Measurements from ENCODE around the gene PTGER4.
"Not testable (repeated sequence)": the region's sequence is repeated elsewhere in the genome, so short reads cannot be mapped to it uniquely, and the experiment has no call there.

Gene PTGER4

DNA sequence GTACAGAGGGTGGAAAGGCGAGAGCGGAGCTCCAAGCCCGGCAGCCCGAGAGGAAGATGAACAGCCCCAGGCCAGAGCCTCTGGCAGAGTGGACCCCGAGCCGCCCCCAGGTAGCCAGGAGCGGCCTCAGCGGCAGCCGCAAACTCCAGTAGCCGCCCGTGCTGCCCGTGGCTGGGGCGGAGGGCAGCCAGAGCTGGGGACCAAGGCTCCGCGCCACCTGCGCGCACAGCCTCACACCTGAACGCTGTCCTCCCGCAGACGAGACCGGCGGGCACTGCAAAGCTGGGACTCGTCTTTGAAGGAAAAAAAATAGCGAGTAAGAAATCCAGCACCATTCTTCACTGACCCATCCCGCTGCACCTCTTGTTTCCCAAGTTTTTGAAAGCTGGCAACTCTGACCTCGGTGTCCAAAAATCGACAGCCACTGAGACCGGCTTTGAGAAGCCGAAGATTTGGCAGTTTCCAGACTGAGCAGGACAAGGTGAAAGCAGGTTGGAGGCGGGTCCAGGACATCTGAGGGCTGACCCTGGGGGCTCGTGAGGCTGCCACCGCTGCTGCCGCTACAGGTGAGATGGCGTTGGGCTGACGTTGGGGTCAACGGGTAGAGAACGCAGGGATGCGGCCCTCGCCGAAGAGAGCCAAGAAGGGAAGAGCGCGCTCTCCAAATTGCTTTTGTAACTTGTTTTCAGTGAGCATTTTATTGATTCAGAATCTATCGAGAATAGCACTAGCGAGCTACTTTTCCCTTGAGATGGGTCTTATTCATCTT, at the start of gene PTGER4:
Gene PTGER4, plus strand, starts transcription at position 3 of the 769 bp plus-strand sequence. CDS start 1,079 bp downstream, outside the sequence.
- no peak for DNase-seq (ENCODE audit: low read depth)

DNA sequence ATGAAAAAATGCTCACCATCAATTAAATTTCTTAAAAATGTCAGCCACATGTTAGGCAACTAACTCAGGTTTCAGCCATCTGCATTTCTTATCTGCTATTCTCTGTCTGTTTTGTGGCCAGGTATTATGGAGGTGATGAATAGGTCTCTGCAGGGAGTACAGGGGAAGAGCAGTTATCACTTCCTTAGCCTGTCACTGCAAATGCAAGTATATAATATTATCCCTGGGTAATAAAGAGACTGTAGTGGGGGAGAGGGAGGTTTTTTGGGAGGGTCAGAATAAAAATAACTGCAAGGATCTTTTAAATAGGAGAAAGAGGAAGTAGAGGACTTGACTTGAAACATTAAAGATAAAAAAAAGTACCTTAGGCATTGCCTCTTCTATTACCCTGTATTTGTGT, 49.6 kb upstream of the PTGER4 start:
- no peak for DNase-seq (ENCODE audit: low read depth)

DNA sequence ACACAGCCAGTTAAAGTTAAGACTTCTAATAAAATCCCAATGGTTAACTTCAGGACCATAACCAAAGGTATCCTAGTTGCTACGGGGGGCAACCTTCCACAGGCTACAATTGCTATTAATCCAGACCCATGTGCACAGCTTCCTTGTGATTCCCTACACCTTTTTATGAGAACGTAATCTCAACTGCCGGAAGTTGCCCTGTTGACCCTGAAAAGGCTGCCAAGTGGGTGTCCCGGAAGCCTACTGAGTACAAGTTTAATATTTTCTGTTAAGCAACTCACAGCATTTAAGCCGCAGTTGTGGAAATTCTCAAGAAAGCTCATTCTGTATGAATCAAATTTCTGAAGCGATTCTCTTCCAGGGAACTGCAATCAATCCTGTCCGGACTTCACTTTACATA, 48.5 kb upstream of the PTGER4 start:
- DNase-seq (ENCODE audit: low read depth): no peak

DNA sequence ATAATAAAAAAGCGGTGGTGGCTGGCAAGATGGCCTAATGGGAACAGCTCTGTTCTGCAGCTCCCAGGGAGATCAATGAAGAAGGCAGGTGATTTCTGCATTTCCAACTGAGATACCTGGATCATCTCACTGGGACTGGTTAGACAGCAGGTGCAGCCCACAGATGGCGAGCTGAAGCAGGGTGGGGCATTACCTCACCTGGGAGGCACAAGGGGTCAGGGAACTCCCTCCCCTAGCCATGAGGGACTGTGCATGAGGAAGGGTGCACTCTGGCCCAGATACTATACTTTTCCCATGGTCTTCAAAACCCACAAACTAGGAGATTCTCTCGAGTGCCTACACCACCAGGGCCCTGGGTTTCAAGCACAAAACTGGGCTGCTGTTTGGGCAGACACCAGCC, 45.6 kb upstream of the PTGER4 start:
- DNase-seq (ENCODE audit: low read depth): no peak

DNA sequence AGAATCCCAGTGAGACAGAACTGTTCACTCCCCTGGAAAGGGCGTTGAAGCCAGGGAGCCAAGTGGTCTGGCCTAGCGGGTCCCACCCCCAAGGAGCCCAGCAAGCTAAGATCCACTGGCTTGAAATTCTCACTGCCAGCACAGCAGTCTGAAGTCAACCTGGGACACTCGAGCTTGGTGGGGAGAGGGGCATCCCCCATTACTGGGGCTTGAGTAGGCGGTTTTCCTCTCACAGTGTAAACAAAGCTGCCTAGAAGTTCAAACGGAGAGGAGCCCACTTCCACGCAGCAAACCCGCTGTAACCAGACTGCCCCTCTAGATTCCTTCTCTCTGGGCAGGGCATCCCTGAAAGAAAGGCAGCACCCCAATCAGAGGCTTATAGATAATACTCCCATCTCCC, 45.1 kb upstream of the PTGER4 start:
- no peak for DNase-seq (ENCODE audit: low read depth)

DNA sequence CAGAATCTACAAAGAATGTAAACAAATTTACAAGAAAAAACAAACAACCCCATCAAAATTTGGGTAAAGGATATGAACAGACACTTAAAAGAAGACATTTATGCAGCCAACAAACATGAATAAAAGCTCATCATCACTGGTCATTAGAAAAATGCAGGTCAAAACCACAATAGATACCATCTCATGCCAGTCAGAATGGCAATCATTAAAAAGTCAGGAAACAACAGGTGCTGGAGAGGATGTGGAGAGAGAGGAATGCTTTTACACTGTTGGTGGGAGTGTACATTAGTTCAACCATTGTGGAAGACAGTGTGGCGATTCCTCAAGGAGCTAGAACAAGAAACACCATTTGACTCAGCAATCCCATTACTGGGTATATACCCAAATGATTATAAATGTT, 40.2 kb upstream of the PTGER4 start:
- DNase-seq (ENCODE audit: low read depth): not testable (repeated sequence)

DNA sequence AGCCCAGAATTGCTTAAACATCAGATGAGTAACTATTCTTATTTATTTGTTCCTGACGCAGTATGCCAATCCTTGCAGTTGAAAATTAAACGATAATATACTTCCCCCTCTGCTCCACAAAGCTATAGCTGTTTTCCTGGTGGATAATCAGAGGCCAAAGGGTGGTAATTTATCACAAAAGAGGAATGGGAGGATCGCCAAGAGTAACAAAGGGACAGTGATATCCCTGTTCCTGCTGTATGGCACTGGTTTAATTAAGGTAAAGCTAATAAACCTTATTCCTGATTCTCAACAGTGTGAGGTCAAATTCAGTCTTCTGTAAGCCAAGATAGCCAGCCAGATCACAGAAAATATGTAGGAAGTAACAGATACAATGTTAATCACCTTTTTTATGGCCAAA, 33.4 kb upstream of the PTGER4 start:
- no peak for DNase-seq (ENCODE audit: low read depth)

DNA sequence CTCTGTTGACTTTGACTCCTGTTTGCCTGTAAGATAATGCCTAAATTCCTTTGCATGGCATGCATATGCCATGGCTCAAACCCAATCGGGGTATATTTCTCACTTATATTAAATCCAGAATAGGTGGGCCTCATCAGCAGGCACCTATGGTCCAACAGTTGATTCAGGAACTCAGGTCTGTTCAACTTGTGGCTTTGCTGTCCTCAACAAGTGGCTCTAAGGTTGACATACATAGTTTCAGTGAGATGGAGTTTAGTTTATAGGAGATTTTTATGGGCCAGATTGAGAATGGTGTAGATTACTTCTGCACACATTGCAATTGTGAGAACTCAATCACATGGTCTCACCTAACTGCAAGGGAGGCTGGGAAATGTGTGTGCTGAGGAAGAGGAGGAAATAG, 31.6 kb upstream of the PTGER4 start:
- DNase-seq (ENCODE audit: low read depth): no peak

DNA sequence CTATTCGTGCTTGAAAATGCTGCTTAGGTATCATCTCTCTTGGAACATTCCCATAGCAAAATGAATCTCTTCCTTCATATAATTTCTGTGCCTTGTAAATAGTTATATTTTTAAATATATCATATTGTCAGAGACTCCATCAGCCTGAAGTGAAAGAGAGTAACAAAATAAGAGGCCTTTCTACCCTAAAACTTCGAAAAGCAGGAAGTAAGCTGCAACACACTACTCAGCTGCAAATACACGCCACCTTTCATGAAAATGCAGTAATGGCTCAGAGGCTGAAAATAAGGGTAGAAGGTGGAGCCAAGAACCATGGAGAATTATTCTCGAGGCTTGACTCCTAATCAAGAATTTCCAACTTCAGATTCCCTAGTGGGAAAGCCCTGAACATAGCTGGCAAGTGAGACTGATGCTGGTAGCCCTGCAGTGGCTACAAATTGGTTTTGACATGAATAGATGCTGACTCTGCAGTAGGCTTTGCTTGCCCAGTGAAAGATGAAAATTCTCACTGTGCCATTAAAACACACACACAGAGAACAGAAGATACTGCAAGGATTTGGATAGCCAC, 30.2 kb upstream of the PTGER4 start:
- no peak for DNase-seq (ENCODE audit: low read depth)

DNA sequence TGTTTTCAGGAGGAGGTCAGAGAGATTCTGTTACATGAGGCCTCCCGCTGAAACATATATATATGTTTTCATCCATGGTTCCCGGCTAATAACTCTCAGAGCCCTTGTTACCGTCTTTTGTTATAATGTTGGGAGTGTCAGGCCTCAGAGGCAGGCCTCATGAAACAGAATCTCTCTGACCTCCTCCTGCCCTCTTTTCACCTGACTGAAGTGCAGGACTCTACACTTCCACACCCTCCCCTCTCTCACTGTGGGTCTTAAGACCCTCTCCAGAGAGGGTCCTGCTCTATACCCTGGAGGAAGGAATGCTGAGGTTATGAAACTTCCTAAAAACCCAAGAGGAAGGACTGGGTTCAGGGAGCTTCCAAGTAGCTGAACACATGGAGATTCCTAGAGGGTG, 28.5 kb upstream of the PTGER4 start:
- no peak for DNase-seq (ENCODE audit: low read depth)

DNA sequence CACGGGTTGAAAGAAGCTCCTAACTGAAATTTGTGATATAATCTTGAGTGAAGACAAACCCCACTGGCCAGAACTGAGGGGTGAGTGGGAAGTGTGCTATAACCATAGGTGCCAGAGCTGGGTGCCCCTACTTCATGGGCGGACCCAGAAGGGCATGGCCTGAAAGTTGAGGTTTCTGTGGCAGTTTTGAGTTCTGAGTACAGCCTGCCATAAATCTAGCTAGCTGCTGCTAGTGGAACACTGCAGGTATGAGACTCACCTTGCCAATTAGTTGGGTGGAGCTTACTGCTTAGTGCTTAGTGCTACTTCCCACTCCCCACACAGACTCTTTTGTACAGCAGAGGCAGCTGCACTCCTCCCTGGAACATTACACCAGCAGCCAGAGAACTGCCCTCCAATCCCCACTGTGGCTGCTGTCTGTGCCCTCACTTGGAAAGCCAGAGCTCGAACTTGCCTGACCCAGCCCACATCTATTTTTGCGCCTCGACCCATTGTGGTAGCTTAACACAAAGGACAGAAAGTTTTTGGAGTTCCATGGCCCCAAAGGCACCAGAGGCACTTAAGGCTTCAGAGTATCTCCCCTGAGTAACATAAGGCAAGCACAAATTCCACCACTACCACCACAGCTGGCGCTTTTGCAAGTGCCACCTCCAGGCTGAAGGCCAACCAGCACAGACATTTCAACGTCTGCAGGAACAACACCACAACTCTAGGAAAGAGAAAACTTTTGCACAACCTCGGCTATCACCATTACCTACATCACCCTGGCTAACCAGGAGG, 27.1 kb upstream of the PTGER4 start:
- no peak for DNase-seq (ENCODE audit: low read depth)

DNA sequence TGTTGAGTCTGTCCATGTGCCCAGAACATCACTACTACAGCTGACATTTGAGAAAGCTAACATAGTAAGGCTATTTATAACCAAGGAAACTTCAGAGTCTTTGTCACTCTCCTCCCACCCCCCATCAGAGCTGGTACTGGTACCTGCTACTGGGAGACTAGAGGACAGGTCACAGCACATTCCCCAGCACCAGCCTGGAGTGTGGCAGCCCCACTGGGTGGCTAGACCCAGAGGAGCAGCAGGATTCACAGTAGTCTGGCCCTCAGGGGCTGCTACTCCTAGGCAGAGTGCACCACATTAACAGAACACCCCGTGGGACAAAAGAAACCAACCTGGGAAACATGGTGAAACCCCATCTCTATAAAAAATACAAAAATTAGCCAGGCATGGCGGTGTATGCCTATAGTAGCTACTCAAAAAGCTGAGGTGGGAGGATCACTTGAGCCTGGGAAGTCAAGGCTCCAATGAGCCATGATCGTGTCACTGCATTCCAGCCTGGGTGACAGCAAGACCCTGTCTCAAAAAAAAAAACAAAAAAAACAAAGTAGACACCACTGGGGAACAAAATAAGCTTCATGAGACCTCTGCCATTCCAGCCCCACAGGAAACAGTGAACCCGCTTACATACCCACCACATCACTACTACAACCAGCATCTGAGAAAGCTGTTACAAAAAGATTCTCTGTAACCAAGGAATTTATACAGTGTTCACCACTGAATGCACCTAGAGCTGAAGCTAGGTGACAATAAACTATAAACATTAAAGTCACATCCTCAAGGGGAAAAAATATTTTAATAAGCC, 26.3 kb upstream of the PTGER4 start:
- DNase-seq (ENCODE audit: low read depth): no peak

DNA sequence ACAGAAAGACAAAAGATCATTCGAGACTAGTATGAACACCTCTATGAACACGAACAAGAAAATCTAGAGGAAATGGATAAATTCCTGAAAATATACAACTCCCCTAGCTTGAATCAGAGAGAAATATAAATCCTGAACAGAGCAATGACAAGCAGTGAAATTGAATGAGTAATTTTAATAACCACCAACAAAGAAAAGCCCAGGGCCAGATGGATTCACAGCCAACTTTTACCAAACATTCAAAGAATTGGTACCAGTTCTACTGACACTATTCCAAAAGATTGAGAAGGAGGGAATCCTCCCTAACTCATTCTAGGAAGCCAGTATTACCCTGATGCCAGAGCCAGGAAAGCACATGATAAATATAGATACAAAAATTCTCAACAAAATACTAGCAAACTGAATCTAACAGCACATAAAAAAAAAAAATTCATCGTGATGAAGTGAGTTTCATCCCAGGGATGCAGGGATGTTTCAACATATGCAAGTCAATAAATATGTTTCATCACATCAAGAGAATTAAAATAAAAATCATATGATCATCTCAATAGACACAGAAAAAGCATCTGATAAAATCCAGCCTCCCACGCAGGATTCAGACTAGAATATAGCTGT, 25.2 kb upstream of the PTGER4 start:
- DNase-seq (ENCODE audit: low read depth): no peak

DNA sequence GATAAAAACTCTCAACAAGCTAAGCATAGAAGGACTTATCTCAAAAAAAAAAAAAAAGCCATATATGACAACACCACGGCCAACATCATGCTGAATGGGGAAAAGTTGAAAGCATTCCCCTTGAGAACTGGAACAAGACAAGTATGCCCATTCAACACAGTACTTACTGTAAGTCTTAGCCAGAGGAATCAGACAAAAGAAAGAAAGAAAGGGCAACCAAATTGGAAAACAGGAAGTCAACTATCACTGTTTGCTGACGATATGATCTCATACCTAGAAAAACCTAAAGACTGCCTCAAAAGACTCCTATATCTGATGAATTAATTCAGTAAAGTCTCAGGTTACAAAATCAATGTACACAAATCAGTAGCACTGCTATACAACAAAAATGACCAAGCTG, 24.6 kb upstream of the PTGER4 start:
- no peak for DNase-seq (ENCODE audit: low read depth)

DNA sequence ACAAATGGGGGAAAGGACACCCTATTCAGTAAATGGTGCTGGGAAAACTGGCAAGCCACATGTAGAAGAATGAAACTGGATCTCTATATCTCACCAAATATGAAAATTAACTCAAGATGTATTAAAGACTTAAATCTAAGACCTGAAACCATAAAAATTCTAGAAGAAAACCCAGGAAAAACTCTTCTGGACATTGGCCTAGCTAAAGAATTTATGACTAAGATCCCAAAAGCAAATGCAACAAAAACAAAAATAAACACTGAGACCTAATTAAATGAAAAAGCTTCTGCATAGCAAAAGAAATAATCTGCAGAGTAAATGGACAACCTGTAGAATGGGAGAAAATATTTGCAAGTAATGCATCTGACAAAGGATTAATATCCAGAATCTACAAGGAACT, 23.6 kb upstream of the PTGER4 start:
- DNase-seq (ENCODE audit: low read depth): not testable (repeated sequence)

DNA sequence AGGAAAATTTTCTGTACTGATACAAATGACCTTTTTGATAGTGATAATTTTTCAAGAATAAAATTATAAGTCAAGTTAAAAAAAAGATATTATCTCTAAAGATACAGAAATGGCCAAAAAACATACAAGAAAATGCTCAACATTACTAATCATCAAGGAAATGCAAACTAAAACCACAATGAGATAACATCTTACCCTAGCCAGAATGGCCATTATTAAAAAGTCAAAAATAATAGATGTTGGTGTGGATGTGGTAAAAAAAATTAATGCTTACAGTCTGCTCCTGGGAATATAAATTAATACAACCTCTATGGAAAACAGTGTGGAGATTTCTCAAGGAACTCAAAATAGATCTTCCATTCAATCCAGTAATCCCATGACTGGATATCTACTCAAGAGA, 22.9 kb upstream of the PTGER4 start:
- no peak for DNase-seq (ENCODE audit: low read depth)

DNA sequence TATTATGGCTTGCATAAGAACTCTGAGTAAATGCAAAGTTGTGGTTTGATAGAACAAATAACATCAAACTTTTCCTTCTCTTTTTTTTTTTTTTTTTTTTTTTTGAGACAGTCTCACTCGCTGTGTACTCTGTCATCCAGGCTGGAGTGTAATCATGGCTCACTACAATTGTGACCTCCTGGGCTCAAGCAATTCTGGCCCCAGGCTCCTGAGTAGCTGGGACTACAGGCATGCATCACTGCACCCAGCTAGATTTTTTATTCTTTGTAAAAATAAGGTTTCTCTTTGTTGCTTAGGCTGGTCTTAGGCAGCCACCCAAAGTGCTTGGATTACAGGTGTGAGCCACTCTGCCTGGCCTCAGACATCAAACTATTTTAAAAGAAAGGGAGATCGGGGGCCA, 19.0 kb upstream of the PTGER4 start:
- no peak for DNase-seq (ENCODE audit: low read depth)

DNA sequence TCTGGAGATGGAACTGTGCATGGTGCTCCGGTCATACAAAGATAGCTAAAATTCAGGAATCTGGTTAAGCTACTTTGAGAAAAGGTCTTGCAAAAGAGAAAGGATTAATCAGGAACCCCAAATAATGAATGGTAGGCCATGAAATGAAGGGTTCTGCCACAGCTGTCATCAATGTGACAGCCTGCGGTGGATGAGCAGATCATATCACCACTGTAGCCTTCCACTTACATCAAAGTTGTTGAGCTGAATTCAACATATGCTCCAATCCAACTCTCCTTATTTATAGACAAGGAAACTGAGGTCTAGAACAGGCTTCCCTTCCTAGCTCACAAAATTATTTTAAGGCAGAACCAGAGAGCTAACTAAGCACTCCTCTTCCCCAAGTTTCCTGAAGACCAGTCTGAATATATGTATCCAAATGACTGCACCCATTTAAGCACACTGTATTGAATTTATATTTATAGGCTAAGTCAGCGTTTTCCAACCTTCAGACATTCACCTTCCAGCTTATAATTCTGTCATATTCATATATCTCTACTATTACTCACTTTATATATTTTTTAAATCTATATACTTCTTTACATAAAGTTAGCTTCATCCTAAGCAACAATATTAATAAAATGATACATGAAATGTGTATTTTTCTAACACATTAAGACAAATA, 13.9 kb upstream of the PTGER4 start:
- DNase-seq (ENCODE audit: low read depth): no peak

DNA sequence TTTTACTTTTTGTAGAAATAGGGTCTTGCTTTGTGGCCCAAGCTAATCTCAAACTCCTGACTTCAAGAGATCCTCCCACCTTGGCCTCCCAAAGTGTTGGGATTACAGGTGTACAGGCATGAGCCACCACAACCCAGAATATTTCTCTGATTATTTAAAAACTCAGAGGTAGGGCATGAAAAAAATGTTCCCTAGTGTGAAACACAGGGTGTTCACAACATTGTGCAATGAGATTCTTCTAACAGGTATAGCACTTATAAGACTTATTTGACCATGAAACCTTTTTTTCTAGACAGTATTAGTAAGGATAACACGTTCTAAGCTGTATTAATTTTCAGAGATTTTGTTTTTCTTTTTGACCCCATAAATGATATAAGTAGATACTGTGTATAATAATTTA, 13.1 kb upstream of the PTGER4 start:
- no peak for DNase-seq (ENCODE audit: low read depth)

DNA sequence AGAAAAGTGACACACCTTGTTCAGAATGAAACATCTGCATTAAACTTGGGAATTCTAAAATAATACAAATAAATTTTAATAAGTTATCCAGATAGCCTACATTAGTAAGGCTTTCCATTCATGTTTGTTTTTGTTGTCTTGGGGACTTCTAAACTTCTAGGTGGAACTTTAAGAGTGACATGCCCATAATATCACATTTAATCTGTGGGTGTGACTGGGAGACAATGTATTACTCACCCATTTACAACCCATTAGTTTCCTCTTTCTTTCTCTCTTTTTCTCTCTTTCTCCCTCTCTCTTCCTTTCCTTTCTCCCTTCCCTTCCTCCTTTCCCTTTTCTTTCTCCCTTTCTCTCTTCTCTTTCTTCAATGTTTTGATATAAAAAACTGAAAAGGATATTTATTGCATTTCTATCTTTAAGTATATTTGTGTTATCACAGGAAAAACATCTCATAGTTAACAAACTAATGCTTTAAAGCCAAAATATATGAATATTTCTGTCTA, 12.5 kb upstream of the PTGER4 start:
- no peak for DNase-seq (ENCODE audit: low read depth)

Data from stimulated activated CD8-positive, alpha-beta memory T cell treated with anti-CD3 and anti-CD28 coated beads, Interleukin-7, amount 100 ng/mL, for 24 hours (primary cell).